Suppressor macrophage treated with lipopolysaccharide for 4 hours (primary cell): Measurements from ENCODE around the gene NUP62.
"Not testable (repeated sequence)": the region's sequence is repeated elsewhere in the genome, so short reads cannot be mapped to it uniquely, and the experiment has no call there.

Source experiments
- DNase-seq: peaks from one replicate; pipeline ENCODE4 v3.0.0-alpha.2; 2020

NUP62 gene

GRCh38 chr19:49929121-49929610 is at the start of gene NUP62, which contains the start of gene ATF5:
Gene NUP62 (minus strand): TSS chr19:49929504. CDS start chr19:49909807, 19,697 bp downstream.
Gene ATF5 (plus strand): TSS chr19:49929205. CDS start chr19:49930851, 1,646 bp downstream.
- peak; percentile 93 for DNase-seq

- no peak for DNase-seq
Observed at GRCh38 chr19:49978324-49978723, 49.0 kb upstream of the NUP62 start.

GRCh38 chr19:49977881-49978280 is 48.6 kb upstream of the NUP62 start:
- no peak for DNase-seq

- DNase-seq, result no peak
Observed at GRCh38 chr19:49977076-49977475, 47.8 kb upstream of the NUP62 start.

- no peak for DNase-seq
Observed at GRCh38 chr19:49976496-49976895, 47.2 kb upstream of the NUP62 start.

GRCh38 chr19:49975051-49975450 is 45.7 kb upstream of the NUP62 start:
- no peak for DNase-seq

GRCh38 chr19:49973987-49974386 is 44.7 kb upstream of the NUP62 start:
- DNase-seq, result peak; percentile 77

GRCh38 chr19:49972841-49973240 is 43.5 kb upstream of the NUP62 start:
- no peak for DNase-seq

GRCh38 chr19:49971991-49972411 is 42.7 kb upstream of the NUP62 start:
- DNase-seq, result no peak

- DNase-seq, result peak; percentile 67
Observed at GRCh38 chr19:49969355-49969754, 40.1 kb upstream of the NUP62 start.

GRCh38 chr19:49968279-49968922 is 39.1 kb upstream of the NUP62 start:
- DNase-seq, result peak; percentile 93

GRCh38 chr19:49960980-49961379 is 31.7 kb upstream of the NUP62 start, which contains the start of gene SIGLEC11:
Gene SIGLEC11 (minus strand): TSS chr19:49961172. CDS start chr19:49961081, 91 bp downstream.
- peak; percentile 49 for DNase-seq

- not testable (repeated sequence) for DNase-seq
Observed at GRCh38 chr19:49959892-49960291, 30.6 kb upstream of the NUP62 start.

- DNase-seq, result not testable (repeated sequence)
Observed at GRCh38 chr19:49958596-49958995, 29.3 kb upstream of the NUP62 start.

GRCh38 chr19:49958144-49958543 is 28.8 kb upstream of the NUP62 start:
- not testable (repeated sequence) for DNase-seq

GRCh38 chr19:49957262-49957915 is 28.1 kb upstream of the NUP62 start:
- DNase-seq, result no peak

- no peak for DNase-seq
Observed at GRCh38 chr19:49956115-49956495, 26.8 kb upstream of the NUP62 start.

- DNase-seq, result no peak
Observed at GRCh38 chr19:49954933-49955332, 25.6 kb upstream of the NUP62 start.

GRCh38 chr19:49954092-49954829 is 25.0 kb upstream of the NUP62 start:
- DNase-seq, result peak; percentile 55

- peak; percentile 45 for DNase-seq
Observed at GRCh38 chr19:49953416-49953815, 24.1 kb upstream of the NUP62 start.

- no peak for DNase-seq
Observed at GRCh38 chr19:49952906-49953305, 23.6 kb upstream of the NUP62 start.

- no peak for DNase-seq
Observed at GRCh38 chr19:49952479-49952836, 23.2 kb upstream of the NUP62 start.

- DNase-seq, result no peak
Observed at GRCh38 chr19:49951806-49952478, 22.6 kb upstream of the NUP62 start.
